ENCODE results near the gene PPM1M.
A peak's percentile ranks its signal among the peaks of the same experiment; 100 is the strongest.

PPM1M gene

DNA sequence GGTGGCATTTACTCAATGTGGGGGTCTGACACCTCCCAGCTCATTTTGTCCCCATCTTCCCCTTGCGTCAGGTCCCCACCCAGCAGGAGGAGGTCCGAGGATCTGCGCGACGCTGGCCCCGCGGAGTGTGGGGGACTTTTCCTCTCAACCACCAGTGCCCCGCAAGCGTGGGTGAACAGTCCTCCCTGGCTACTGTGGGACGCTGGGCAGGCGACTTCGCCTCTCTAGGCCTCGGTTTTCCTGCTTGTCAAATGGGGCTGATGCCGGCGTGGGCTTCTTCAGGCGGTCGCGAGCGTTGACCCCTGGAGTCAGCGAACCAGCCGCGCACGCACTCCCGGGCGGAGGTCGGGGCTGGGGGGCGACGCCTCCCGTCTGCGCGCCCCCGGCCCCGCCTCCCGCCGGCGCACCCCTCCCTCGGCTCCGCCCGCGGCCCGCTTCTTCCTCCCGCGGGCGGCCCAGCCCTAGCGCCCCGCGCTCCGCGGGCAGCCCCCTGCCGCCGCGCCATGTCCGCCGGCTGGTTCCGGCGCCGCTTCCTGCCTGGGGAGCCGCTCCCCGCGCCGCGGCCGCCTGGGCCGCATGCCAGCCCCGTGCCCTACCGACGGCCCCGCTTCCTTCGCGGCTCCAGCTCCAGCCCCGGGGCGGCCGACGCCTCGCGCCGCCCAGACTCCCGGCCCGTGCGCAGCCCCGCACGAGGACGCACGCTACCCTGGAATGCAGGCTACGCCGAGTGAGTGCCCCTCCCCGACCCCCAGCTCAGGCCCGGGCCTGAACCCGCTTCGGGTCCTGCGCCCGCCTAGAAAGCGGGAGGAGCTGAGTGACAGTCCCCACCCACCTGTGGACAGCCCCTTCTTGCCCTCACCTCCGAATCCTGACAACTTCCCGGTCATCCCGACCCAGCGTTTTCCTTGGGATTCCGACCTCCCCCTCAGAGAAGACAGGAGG, at the start of gene PPM1M:
TSS of gene PPM1M (plus strand) at position 438 of the 942 bp plus-strand sequence. CDS start at position 504, 66 bp downstream.
- no peak for DNase-seq (ENCODE audit: low read depth in 4 of 4, low spot score in 1 of 4)

DNA sequence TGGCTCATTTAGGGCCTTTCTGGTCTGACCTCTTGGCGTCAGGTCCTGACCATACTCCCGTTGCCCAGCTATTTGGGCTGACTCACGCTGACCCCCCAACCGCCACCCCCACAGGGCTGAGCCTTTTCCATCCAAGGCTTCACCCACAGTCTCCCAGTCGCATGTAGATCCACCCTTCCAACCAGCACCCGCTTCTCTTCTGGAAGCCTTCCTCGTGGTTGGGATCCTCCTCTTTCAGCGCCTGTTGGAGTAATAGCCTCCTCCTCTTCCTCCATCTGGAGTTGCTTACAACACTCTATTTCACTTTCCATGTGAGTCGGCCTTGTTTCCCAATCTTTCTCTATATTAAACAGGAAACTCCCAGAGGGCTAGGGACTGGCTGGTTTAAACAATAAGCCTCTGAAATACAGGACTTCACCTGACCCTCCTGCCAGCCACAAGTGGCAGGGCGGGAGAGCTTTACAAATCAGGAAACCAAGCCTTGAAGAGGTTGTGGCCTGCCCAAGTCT, 49.7 kb upstream of the PPM1M start:
- no peak for DNase-seq (ENCODE audit: low read depth in 4 of 4, low spot score in 1 of 4)

GRCh38 chr3:52196977-52197376, 48.6 kb upstream of the PPM1M start:
- no peak for DNase-seq (ENCODE audit: low read depth in 4 of 4, low spot score in 1 of 4)

- no peak for DNase-seq (ENCODE audit: low read depth in 4 of 4, low spot score in 1 of 4)
Observed at GRCh38 chr3:52197499-52197841, 48.1 kb upstream of the PPM1M start.

DNA sequence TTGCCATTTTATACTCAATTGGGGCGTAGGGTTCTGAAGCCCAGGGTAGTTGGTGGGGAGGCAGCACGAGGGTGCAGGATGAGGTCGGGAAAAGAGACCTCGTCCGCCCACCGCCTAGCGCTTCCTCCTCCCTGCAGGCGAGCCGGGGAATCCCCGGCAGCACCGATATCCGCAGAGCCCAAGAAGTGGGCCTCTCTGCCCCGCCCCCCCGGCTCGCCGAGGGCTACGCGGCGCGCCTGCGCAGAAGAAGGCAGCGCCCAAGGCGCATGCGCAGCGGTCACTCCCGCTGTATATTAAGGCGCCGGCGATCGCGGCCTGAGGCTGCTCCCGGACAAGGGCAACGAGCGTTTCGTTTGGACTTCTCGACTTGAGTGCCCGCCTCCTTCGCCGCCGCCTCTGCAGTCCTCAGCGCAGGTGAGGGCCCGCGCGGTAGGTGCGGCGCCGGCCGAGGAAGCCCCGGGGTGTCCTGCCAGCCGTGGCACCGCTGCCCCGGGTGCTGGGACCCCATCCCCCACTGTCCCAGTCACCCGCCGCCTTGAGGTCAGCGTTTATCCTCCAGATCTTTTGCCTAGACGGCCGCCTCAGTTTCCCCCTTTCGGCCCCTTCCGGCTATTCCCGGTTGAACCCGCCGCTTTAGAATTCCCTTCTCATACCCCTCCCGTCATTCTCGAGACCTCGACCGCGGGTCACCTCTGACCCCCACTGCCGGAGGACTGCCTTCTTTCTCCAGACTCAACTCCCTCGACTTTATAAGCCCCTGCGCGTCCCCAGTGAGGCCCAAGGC, 47.5 kb upstream of the PPM1M start, which contains the start of gene ALAS1:
TSS of gene ALAS1 (plus strand) at position 319 of the 784 bp plus-strand sequence. CDS start 1,082 bp downstream, outside the sequence.
- peak; percentile 80 to 95 (median 90) for DNase-seq (ENCODE audit: low read depth in 4 of 4, low spot score in 1 of 4)

DNA sequence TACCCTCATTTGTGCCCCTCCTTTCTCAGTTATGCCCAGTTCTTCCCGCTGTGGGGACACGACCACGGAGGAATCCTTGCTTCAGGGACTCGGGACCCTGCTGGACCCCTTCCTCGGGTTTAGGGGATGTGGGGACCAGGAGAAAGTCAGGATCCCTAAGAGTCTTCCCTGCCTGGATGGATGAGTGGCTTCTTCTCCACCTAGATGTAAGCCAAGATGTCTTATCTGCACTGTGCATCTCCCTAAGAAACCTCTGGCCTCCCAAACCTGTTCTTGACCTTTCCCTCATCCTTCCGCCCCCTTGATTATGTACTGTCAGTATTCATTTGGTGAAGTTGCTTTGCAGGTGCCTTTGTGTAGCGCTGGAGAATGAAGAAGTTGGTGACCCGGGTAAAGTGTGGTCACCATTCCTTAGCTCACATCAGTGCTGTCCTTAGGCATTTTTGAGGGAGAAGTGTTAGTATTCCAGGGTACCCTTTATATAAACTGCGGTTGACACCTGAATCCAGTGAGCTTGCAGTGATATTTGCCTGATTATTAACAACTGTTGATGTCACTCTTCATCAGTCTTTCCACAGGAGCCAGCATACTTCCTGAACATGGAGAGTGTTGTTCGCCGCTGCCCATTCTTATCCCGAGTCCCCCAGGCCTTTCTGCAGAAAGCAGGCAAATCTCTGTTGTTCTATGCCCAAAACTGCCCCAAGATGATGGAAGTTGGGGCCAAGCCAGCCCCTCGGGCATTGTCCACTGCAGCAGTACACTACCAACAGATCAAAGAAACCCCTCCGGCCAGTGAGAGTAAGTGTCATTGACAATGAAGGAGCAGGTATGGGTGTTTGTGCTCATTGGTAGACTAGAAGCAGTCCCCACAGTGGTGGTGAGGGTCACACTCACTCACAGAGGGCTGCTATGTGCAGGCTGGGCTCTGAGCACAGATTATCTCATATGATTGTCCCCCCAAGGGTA, 46.6 kb upstream of the PPM1M start:
- DNase-seq (ENCODE audit: low read depth in 4 of 4, low spot score in 1 of 4), result no peak

- no peak for DNase-seq (ENCODE audit: low read depth in 4 of 4, low spot score in 1 of 4)
Observed at GRCh38 chr3:52200981-52201679, 44.4 kb upstream of the PPM1M start.

DNA sequence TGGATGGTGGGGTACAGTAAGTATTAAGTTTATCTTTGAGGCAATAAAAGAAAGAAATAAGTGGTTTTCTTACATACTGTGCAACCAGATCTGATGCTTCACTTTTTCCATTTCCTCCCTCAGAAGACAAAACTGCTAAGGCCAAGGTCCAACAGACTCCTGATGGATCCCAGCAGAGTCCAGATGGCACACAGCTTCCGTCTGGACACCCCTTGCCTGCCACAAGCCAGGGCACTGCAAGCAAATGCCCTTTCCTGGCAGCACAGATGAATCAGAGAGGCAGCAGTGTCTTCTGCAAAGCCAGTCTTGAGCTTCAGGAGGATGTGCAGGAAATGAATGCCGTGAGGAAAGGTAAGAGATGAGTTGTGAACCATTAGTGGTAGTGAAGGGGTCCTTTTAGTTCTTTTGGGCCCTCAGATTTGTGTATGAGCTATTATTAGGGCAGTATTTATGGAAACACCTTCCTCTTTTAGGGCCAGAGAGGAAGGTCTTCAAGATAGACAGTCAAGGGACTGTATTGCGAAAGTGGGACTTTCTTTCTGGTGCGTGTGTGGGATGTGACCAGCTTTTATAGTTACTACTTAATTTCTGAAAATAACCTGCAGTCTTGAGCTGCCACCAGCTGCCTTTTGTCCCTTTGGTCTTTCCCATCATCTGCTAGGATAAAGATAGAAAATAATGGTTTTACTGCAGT, 43.0 kb upstream of the PPM1M start:
- DNase-seq (ENCODE audit: low read depth in 4 of 4, low spot score in 1 of 4), result no peak

GRCh38 chr3:52203701-52204100, 41.9 kb upstream of the PPM1M start:
- no peak for DNase-seq (ENCODE audit: low read depth in 4 of 4, low spot score in 1 of 4)

- DNase-seq (ENCODE audit: low read depth in 4 of 4, low spot score in 1 of 4), result no peak
Observed at GRCh38 chr3:52204337-52205073, 41.1 kb upstream of the PPM1M start.

- DNase-seq (ENCODE audit: low read depth in 4 of 4, low spot score in 1 of 4), result no peak
Observed at GRCh38 chr3:52205727-52206372, 39.7 kb upstream of the PPM1M start.

GRCh38 chr3:52208556-52208955, 37.0 kb upstream of the PPM1M start:
- no peak for DNase-seq (ENCODE audit: low read depth in 4 of 4, low spot score in 1 of 4)

- DNase-seq (ENCODE audit: low read depth in 4 of 4, low spot score in 1 of 4), result no peak
Observed at GRCh38 chr3:52210037-52210436, 35.5 kb upstream of the PPM1M start.

DNA sequence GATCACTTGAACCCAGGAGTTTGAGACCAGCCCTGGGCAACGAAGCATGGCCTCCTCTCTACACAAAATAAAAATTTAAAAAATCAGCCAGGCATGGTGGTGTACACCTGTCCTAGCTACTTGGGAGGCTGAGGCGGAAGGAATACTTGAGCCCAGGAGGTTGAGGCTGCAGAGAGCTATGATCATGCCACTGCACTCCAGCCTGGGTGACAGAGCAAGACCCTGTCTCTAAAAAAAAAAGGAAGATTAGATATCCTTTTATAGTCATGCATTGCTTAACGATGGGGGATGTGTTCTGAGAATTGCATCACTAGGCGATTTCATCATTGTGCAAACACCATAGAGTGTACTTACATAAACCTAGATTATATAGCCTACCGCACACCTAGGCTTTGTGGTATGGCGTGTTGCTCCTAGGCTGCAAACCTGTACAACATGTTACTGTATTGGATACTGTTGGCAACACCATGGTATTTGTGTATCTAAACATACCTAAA, 35.0 kb upstream of the PPM1M start:
- DNase-seq (ENCODE audit: low read depth in 4 of 4, low spot score in 1 of 4), result no peak

DNA sequence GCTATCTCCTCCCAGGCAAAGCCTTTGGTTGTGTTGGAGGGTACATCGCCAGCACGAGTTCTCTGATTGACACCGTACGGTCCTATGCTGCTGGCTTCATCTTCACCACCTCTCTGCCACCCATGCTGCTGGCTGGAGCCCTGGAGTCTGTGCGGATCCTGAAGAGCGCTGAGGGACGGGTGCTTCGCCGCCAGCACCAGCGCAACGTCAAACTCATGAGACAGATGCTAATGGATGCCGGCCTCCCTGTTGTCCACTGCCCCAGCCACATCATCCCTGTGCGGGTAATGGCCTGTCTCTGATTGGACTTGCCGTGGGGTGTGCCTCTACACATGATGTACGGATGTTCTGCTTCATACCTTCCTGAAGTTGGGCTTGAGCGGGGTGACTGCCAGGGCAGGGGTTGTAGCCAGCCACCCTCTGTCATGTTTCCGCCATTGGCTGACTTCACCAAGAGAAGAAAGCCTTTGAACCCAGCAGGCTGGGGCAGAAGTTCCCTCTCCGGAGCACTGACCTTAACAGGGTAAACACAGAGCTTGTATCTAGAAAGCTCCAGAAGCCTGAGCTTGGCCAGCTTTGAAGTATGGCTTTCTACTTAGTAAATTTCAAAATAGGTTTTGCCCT, 34.2 kb upstream of the PPM1M start:
- no peak for DNase-seq (ENCODE audit: low read depth in 4 of 4, low spot score in 1 of 4)

- DNase-seq (ENCODE audit: low read depth in 4 of 4, low spot score in 1 of 4), result no peak
Observed at GRCh38 chr3:52213005-52213404, 32.6 kb upstream of the PPM1M start.

DNA sequence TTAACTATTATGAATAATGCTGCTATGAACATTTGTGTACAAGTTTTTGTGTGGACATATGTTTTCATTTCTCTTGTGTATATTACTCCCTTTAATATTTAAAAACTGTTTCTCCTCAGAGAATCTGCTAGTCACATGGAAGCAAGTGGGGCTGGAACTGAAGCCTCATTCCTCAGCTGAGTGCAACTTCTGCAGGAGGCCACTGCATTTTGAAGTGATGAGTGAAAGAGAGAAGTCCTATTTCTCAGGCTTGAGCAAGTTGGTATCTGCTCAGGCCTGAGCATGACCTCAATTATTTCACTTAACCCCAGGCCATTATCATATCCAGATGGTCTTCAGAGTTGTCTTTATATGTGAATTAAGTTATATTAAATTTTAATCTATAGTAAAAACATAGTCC, 31.7 kb upstream of the PPM1M start:
- no peak for DNase-seq (ENCODE audit: low read depth in 4 of 4, low spot score in 1 of 4)

- DNase-seq (ENCODE audit: low read depth in 4 of 4, low spot score in 1 of 4), result no peak
Observed at GRCh38 chr3:52215351-52215750, 30.2 kb upstream of the PPM1M start.
